K562 (cell line): ENCODE measurements around the gene PMPCB. TPM values are rescaled to one million over a fixed set of nuclear protein-coding genes. Genes with fewer than 3 reads are reported as not detected.

Source experiments
- ARID1B ChIP-seq: fragments of 450-650 bp; IDR thresholded peaks from 2 replicates; pipeline ENCODE4 v1.6.1; 2016; ENCODE audit warnings: antibody characterized with exemption, mild to moderate bottlenecking, inconsistent platforms
- BCOR ChIP-seq: fragments of 450-650 bp; IDR thresholded peaks from 2 replicates; pipeline ENCODE4 v1.6.1; 2016
- CAMTA2 ChIP-seq: fragments of 250-450 bp; sonication (Bioruptor Pico); conservative IDR thresholded peaks from 2 replicates; pipeline ENCODE4 v1.5.1; 2022
- HEY1 ChIP-seq: fragments of 250-450 bp; sonication (Bioruptor Pico); IDR thresholded peaks from 2 replicates; pipeline ENCODE4 v1.5.0; 2020; ENCODE audit warnings: mild to moderate bottlenecking, moderate library complexity, borderline replicate concordance
- ILK ChIP-seq: fragments of 450-650 bp; IDR thresholded peaks from 2 replicates; pipeline ENCODE4 v1.6.1; 2016; ENCODE audit warnings: missing genetic modification characterization, low read depth, mild to moderate bottlenecking, missing compliant biosample characterization, moderate library complexity, borderline replicate concordance
- KDM4B ChIP-seq, 2 experiments: fragments of 450-650 bp in 1 of 2; sonication (generic) in 1 of 2; IDR thresholded peaks; 2 replicates each; pipeline ENCODE4 v1.6.1; 2016 to 2017; ENCODE audit warnings: borderline replicate concordance in 2 of 2, antibody characterized with exemption in 1 of 2, low read depth in 1 of 2, mild to moderate bottlenecking in 1 of 2
- KDM5B ChIP-seq: fragments of 200-600 bp; sonication (generic); IDR thresholded peaks from 2 replicates; pipeline ENCODE4 v1.6.1; 2012; ENCODE audit warnings: low read depth, mild to moderate bottlenecking, moderate library complexity, low read length, control low read depth, inconsistent platforms; ENCODE audit not compliant: insufficient replicate concordance
- MYNN ChIP-seq, 2 experiments: sonication (generic); formaldehyde crosslinking in 1 of 2; IDR thresholded peaks; 2 replicates each; pipeline versions ENCODE4 v1.5.0 to v1.6.1; 2016 to 2020; ENCODE audit warnings: antibody characterized with exemption in 1 of 2, missing genetic modification reagents in 1 of 2
- ZNF12 ChIP-seq: sonication (generic); formaldehyde crosslinking; IDR thresholded peaks from 2 replicates; pipeline ENCODE4 v1.4.0; 2020; ENCODE audit warnings: mild to moderate bottlenecking, missing genetic modification reagents
- polyA plus RNA-seq, 8 experiments: library from polyadenylated mRNA; depleted of rRNA in 4 of 8; stranded (reverse) in 5 of 8; unstranded in 3 of 8; fragments of >200 nt; fragmentation: Nextera tagmentation in 2 of 8; fragmentation: Illumina TruSeq in 1 of 8; extraction: Ambion mirVana in 2 of 8; extraction: Trizol in 1 of 8; gene quantifications; 2 replicates each; pipeline versions ENCODE4 v1.2.1 to v1.2.3, GENCODE V29; 2011 to 2014; ENCODE audit warnings: inconsistent platforms in 1 of 8, missing spikeins in 1 of 8
- total RNA-seq, 7 experiments: library from RNA; depleted of rRNA in 6 of 7; stranded (reverse); fragments of >200 nt in 6 of 7; fragmentation: Illumina TruSeq in 2 of 7; extraction: Trizol in 2 of 7; gene quantifications; 2 replicates each; pipeline versions ENCODE4 v1.2.1 to v1.2.3, GENCODE V29; 2011 to 2021; ENCODE audit warnings: low replicate concordance in 1 of 7
- TF ChIP-seq, protein P1 (sequence below): fragments of 200-800 bp; sonication (Bioruptor generic); IDR thresholded peaks from 2 replicates; pipeline ENCODE4 v1.6.1; 2017; ENCODE audit warnings: missing genetic modification characterization, missing compliant biosample characterization
- TF ChIP-seq, protein P2 (sequence below): fragments of 450-650 bp; conservative IDR thresholded peaks from 2 replicates; pipeline ENCODE4 v1.6.1; 2016; ENCODE audit warnings: missing genetic modification characterization, low read depth, mild to moderate bottlenecking, control low read depth, missing compliant biosample characterization
- TF ChIP-seq, protein P3 (sequence below): fragments of 200-600 bp; sonication (generic); IDR thresholded peaks from one replicate; pipeline ENCODE4 v1.6.1; 2012; ENCODE audit warnings: mild to moderate bottlenecking, low read depth, low read length, inconsistent platforms

PMPCB gene
- total and polyA plus RNA-seq, 9 of the 15 experiments (the other 6 are each of a cell fraction or from before 2014, with no cell fraction given), result 61.2 to 209 (median 105) TPM

- TF ChIP-seq ARID1B (no peak), ILK (no peak), KDM4B (IDR thresholded peaks at IDR 0.05; ENCODE audit: borderline replicate concordance in 2 of 2, low read depth in 1 of 2) (peak in 1 of 2 experiments; percentile 92; a peak in 2 of 4 replicates), CAMTA2 (CRISPR knock-in tag) (0 out of 2 replicates have a peak, but pooled peaks have one; percentile 79), ZNF12 (CRISPR knock-in tag) (no peak), BCOR (0 out of 2 replicates have a peak, but pooled peaks have one; percentile 29), HEY1 (CRISPR knock-in tag) (no peak), KDM5B (peak; percentile 96), MYNN (IDR thresholded peaks at IDR 0.05) (peak; percentile 68), MYNN (CRISPR knock-in tag; IDR thresholded peaks at IDR 0.05) (no peak)
- TF ChIP-seq, protein P1, sequence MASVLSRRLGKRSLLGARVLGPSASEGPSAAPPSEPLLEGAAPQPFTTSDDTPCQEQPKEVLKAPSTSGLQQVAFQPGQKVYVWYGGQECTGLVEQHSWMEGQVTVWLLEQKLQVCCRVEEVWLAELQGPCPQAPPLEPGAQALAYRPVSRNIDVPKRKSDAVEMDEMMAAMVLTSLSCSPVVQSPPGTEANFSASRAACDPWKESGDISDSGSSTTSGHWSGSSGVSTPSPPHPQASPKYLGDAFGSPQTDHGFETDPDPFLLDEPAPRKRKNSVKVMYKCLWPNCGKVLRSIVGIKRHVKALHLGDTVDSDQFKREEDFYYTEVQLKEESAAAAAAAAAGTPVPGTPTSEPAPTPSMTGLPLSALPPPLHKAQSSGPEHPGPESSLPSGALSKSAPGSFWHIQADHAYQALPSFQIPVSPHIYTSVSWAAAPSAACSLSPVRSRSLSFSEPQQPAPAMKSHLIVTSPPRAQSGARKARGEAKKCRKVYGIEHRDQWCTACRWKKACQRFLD (CRISPR knock-in tag), result peak; percentile 58; the same call in 1 of the 2 replicates
- TF ChIP-seq, protein P2, sequence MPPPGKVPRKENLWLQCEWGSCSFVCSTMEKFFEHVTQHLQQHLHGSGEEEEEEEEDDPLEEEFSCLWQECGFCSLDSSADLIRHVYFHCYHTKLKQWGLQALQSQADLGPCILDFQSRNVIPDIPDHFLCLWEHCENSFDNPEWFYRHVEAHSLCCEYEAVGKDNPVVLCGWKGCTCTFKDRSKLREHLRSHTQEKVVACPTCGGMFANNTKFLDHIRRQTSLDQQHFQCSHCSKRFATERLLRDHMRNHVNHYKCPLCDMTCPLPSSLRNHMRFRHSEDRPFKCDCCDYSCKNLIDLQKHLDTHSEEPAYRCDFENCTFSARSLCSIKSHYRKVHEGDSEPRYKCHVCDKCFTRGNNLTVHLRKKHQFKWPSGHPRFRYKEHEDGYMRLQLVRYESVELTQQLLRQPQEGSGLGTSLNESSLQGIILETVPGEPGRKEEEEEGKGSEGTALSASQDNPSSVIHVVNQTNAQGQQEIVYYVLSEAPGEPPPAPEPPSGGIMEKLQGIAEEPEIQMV (tag), result no peak
- TF ChIP-seq, protein P3, sequence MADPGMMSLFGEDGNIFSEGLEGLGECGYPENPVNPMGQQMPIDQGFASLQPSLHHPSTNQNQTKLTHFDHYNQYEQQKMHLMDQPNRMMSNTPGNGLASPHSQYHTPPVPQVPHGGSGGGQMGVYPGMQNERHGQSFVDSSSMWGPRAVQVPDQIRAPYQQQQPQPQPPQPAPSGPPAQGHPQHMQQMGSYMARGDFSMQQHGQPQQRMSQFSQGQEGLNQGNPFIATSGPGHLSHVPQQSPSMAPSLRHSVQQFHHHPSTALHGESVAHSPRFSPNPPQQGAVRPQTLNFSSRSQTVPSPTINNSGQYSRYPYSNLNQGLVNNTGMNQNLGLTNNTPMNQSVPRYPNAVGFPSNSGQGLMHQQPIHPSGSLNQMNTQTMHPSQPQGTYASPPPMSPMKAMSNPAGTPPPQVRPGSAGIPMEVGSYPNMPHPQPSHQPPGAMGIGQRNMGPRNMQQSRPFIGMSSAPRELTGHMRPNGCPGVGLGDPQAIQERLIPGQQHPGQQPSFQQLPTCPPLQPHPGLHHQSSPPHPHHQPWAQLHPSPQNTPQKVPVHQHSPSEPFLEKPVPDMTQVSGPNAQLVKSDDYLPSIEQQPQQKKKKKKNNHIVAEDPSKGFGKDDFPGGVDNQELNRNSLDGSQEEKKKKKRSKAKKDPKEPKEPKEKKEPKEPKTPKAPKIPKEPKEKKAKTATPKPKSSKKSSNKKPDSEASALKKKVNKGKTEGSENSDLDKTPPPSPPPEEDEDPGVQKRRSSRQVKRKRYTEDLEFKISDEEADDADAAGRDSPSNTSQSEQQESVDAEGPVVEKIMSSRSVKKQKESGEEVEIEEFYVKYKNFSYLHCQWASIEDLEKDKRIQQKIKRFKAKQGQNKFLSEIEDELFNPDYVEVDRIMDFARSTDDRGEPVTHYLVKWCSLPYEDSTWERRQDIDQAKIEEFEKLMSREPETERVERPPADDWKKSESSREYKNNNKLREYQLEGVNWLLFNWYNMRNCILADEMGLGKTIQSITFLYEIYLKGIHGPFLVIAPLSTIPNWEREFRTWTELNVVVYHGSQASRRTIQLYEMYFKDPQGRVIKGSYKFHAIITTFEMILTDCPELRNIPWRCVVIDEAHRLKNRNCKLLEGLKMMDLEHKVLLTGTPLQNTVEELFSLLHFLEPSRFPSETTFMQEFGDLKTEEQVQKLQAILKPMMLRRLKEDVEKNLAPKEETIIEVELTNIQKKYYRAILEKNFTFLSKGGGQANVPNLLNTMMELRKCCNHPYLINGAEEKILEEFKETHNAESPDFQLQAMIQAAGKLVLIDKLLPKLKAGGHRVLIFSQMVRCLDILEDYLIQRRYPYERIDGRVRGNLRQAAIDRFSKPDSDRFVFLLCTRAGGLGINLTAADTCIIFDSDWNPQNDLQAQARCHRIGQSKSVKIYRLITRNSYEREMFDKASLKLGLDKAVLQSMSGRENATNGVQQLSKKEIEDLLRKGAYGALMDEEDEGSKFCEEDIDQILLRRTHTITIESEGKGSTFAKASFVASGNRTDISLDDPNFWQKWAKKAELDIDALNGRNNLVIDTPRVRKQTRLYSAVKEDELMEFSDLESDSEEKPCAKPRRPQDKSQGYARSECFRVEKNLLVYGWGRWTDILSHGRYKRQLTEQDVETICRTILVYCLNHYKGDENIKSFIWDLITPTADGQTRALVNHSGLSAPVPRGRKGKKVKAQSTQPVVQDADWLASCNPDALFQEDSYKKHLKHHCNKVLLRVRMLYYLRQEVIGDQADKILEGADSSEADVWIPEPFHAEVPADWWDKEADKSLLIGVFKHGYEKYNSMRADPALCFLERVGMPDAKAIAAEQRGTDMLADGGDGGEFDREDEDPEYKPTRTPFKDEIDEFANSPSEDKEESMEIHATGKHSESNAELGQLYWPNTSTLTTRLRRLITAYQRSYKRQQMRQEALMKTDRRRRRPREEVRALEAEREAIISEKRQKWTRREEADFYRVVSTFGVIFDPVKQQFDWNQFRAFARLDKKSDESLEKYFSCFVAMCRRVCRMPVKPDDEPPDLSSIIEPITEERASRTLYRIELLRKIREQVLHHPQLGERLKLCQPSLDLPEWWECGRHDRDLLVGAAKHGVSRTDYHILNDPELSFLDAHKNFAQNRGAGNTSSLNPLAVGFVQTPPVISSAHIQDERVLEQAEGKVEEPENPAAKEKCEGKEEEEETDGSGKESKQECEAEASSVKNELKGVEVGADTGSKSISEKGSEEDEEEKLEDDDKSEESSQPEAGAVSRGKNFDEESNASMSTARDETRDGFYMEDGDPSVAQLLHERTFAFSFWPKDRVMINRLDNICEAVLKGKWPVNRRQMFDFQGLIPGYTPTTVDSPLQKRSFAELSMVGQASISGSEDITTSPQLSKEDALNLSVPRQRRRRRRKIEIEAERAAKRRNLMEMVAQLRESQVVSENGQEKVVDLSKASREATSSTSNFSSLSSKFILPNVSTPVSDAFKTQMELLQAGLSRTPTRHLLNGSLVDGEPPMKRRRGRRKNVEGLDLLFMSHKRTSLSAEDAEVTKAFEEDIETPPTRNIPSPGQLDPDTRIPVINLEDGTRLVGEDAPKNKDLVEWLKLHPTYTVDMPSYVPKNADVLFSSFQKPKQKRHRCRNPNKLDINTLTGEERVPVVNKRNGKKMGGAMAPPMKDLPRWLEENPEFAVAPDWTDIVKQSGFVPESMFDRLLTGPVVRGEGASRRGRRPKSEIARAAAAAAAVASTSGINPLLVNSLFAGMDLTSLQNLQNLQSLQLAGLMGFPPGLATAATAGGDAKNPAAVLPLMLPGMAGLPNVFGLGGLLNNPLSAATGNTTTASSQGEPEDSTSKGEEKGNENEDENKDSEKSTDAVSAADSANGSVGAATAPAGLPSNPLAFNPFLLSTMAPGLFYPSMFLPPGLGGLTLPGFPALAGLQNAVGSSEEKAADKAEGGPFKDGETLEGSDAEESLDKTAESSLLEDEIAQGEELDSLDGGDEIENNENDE, result peak; percentile 44
Observed at GRCh38 chr7:103344453-103345149, 47.4 kb downstream of the PMPCB start, which contains the start of gene DNAJC2 (continued).
